Activated CD4-positive, alpha-beta T cell treated with anti-CD3 and anti-CD28 coated beads for 24 hours (primary cell): Measurements from ENCODE around the gene CBFB.
"Not testable (repeated sequence)": the region's sequence is repeated elsewhere in the genome, so short reads cannot be mapped to it uniquely, and the experiment has no call there.

ENCODE experiments used
- DNase-seq, 2 donors: peaks; one replicate each; pipeline ENCODE4 v3.0.0-alpha.2; 2020; ENCODE audit warnings: low read depth in 2 of 2

CBFB gene

GRCh38 chr16:67028696-67029253 is at the start of gene CBFB:
Gene CBFB (plus strand): TSS chr16:67029149. CDS start chr16:67029408, 259 bp downstream.
- peak; percentile 81 to 87 for DNase-seq

GRCh38 chr16:66983033-66983432 is 45.9 kb upstream of the CBFB start:
- no peak for DNase-seq

GRCh38 chr16:66984892-66985311 is 44.0 kb upstream of the CBFB start:
- DNase-seq = peak; percentile 29 to 55

GRCh38 chr16:66986559-66986958 is 42.4 kb upstream of the CBFB start:
- DNase-seq = no peak

DNA sequence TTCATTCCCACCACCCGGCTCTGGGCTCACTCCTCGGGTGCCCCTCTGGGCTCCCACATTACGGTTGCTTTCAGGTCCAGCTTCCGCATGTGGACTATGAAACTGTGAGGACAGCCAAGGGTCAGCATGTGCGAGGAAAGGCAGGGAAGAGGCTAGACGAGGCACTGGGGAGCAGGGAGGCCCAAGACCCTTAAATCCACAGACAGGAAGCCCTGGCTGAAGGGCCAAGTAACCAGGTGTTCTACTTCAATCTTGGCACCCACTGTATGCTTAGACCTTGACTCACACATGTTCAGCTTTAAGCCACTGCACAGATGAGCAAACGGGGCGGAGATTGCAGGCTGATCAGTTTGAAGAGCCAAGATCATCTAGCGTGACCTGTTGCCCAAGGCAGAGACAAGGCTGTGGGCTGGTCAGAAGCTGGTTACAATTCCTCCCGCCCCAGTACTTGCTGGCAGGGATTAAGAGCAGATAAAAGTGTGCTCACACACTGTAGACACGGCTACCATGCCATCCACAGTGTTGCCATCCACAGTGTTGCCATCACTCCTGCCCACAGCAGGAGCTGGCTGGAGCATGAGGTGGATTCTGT is 40.7 kb upstream of the CBFB start, which contains the start of gene CES4A:
TSS of gene CES4A (plus strand) at position 393 of the 592 bp plus-strand sequence. CDS start at position 577, 184 bp downstream.
- DNase-seq = no peak

GRCh38 chr16:66991545-66992077 is 37.3 kb upstream of the CBFB start:
- no peak for DNase-seq

DNA sequence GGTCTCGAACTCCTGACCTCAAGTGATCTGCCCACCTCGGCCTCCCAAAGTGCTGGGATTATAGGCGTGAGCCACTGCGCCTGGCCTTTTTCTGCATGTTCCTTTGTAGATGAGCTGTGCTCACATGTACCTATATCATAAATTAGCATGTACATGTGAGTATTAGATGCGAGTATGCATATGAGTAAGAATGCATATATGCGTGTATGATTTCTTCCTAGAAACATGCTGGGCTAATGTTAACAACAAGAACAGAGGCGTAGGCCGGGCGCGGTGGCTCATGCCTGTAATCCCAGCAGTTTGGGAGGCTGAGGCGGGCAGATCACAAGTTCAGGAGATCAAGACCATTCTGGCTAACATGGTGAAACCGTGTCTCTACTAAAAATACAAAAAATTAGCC is 35.4 kb upstream of the CBFB start:
- not testable (repeated sequence) for DNase-seq

DNA sequence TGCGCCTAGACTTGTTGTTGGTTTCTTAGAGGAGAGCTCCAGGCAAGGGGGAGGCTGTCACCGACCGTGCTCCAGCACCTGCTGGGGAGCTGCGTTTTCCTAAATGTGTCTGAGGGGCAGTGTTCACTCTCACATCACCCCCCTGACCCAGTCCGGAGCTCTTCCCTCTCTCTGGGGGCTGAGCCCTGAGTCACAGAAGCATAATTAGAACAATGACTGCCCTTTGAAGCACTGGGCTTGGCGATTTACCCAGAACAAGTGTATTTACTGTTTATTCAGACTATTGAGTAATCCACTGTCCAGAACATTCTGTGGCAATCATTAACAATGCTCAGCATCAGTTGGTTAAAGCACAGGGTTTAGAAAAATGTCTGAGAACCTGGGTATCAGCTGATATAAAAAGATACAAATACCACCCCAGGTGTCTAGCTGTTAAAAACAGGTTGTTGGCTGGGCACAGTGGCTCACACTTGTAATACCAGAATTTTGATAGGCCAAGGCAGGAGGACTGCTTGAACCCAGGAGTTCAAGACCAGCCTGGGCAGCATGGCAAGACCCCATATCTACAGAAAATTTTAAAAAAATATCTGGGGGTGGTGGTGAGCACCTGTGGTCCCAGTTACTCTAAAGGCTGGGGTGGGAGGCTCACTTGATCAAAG is 32.5 kb upstream of the CBFB start:
- no peak for DNase-seq

- DNase-seq = no peak
Observed at GRCh38 chr16:66996983-66997358, 32.0 kb upstream of the CBFB start.

DNA sequence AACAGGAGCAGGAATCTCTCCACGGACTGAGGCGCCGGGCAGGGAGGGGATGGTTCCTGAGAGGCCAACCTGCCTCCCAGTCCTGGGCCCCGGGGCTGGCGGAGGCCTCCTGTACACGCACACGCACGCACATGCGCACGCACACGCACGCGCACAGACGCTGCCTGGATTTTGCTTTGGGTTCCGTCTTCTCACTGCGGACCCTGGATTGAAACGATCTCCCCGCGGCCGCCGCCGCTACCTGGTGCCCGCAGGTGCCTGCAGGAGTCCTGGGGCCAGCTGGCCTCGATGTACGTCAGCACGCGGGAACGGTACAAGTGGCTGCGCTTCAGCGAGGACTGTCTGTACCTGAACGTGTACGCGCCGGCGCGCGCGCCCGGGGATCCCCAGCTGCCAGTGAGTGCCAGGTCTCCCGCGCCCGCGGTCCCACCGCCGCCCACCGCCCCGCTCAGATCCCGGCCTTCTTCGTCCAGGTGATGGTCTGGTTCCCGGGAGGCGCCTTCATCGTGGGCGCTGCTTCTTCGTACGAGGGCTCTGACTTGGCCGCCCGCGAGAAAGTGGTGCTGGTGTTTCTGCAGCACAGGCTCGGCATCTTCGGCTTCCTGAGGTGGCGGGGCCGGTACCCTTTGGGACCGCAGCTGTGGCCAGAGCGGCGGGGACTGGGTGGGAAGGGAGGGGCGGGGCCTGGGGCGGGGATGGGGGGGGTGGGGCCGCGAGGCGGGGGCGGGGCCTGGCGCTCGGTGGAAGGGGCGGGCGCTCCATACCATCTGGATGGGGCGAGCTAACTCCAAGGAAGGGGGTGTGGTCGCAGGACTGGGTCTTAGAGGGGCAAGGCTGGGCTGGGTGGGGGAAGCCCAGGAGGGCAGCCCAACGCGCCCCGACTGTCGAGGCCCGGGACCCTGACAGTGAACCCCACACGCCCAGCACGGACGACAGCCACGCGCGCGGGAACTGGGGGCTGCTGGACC is 28.3 kb upstream of the CBFB start:
- DNase-seq = peak in 1 of 2 donors; percentile 41

DNA sequence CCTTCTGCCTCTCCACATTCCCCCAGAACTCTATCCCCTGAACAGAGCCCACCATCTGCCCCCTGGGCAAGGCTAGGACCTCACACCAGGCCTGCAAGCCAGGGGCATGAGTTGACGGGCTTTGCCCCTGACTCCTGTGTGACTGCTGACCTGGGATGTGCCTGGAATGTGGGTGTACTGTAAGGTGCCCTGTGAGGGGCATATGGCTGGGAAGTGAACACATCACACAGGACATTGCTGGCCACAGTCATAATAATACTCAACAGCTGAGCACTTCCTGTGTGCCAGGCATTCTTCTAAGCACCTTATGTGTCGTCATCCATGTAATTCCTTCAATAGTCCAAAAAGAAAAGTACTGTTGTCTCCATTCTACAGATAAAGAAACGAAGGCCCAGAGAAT is 27.2 kb upstream of the CBFB start:
- no peak for DNase-seq

- no peak for DNase-seq
Observed at GRCh38 chr16:67006930-67007658, 21.9 kb upstream of the CBFB start.

DNA sequence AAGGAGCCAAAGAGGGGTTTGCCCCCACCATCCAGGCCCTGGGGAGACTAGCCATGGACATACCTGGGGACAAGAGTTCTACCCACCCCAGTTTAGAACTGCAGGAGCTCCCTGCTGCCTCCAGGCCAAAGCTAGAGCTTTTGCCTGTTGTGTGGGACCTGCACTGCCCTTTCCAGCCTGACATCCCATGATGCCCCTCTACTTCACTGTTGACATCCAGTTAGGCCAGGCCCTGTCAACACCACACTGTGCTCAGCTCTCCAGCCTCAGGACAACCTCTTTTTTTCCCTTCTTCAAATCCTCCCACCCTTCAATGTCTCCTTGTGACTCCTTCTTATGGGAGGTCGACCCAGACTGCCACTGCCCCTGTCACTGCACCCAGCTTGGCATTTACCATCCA is 19.8 kb upstream of the CBFB start:
- no peak for DNase-seq

- DNase-seq = no peak
Observed at GRCh38 chr16:67011274-67011673, 17.7 kb upstream of the CBFB start.

- no peak for DNase-seq
Observed at GRCh38 chr16:67013233-67013822, 15.6 kb upstream of the CBFB start.

DNA sequence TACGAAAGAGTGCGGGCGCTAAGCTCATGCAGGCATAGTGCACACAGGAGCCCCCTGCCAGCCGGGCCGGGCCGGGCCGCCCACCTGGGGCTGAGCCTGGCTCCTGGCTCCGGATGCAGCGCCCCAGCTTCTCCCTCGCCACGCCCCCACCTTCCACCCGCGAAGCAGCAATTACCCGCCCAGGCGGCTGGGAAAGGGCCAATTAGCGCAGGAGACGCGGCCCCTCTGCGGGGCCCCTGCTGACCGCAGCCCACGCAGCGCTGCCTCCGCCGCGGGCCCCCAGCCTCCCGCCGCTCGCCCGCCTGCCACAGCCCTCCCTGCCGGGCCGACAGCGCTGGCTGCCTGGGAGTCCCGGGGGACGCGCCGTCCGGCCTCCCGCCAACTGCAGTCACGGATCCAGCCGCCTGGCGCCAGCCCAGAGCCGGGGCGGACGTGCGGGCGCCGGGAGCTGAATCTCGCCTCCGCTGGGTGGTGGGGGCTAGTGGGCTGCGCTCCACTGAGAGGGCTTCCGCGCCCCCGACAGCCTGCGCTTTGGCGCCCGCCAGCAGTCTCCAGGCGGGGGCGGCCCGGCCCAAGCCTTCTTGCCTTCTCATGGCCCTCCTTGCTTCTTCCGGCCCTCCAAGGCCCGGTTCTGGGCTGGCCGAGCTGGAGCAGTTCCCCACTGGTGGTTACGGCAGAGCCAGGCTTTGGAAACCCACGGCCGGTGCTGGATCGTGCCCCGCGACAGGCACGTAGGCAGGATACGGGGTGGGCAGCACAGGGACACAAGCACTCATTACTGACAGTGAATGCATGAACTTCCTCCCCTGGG is 14.9 kb upstream of the CBFB start:
- peak; percentile 57 to 81 for DNase-seq

DNA sequence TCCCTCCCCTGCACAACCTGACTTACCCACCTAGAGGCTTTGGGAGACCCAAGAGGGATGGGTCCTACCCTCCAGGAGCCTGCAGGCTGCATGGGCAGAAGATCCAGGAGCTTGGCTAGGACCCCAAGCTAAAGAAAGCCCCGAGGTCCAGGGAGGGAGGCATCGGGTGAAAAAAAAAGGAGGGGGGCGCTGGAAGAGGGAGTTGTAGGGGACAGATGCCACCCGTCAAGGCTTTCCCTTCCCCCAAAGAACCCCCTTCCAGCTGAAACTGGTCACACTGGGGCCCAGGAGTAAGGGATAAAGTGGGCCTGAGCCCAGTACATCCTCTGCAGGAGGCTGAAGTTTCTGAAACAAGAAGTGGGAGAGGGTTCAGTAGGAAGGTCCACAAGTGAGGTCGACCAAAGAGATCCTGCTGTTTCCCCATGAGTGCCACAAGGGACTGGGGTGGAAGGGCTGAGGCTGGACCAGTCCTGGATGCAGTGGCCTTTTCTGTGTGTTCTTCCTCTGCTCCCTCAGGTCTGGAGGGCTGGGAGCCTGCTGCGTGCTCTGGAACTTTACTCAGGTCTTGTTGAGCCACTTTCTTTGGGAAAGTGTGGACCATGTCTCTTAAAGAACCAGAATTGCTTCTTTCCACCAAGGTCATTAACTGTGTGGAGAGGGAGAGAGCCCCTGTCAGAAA is 14.2 kb upstream of the CBFB start:
- DNase-seq = no peak

- no peak for DNase-seq
Observed at GRCh38 chr16:67015313-67015731, 13.6 kb upstream of the CBFB start.

GRCh38 chr16:67016143-67016542 is 12.8 kb upstream of the CBFB start:
- DNase-seq = no peak
